Neural crest cell (in vitro differentiated cells): ENCODE data around the gene ZNF423. TPM values are rescaled to one million over a fixed set of nuclear protein-coding genes. Genes with fewer than 3 reads are reported as not detected.

ENCODE experiments used
- DNase-seq: peaks from one replicate; pipeline ENCODE4 v3.0.0; 2021; ENCODE audit warnings: low read depth, mixed read lengths, low spot score
- H3K27ac Mint-ChIP-seq: one replicate; pipeline ENCODE4 v1.8.0; 2021; ENCODE audit warnings: mild to moderate bottlenecking, mixed read lengths; ENCODE audit not compliant: unreplicated experiment
- H3K27me3 Mint-ChIP-seq: 2 replicates; pipeline ENCODE4 v1.8.0; 2021; ENCODE audit warnings: low read depth, mild to moderate bottlenecking, mixed read lengths
- H3K36me3 Mint-ChIP-seq: 2 replicates; pipeline ENCODE4 v1.8.0; 2021; ENCODE audit warnings: low read depth, mild to moderate bottlenecking, mixed read lengths
- H3K4me1 Mint-ChIP-seq: 2 replicates; pipeline ENCODE4 v1.8.0; 2021; ENCODE audit warnings: mixed read lengths
- H3K4me3 Mint-ChIP-seq: one replicate; pipeline ENCODE4 v1.8.0; 2021; ENCODE audit warnings: mild to moderate bottlenecking, mixed read lengths
- H3K9me3 Mint-ChIP-seq: 2 replicates; pipeline ENCODE4 v1.8.0; 2021; ENCODE audit warnings: mixed read lengths
- CTCF ChIP-seq: fragments of 200-600 bp; sonication (generic); conservative IDR thresholded peaks from 2 replicates; pipeline ENCODE4 v1.5.0; 2021; ENCODE audit warnings: antibody characterized with exemption, mild to moderate bottlenecking
- total RNA-seq: library from RNA; stranded (reverse); gene quantifications from 2 replicates; pipeline ENCODE4 v1.2.1, GENCODE V29; 2021

ZNF423 gene
- total RNA-seq, 1 donor from 2014 or later = 55.4 TPM

- Mint-ChIP-seq H3K27ac (no peak overlapping the region), H3K9me3 (no peaks in the 10 kb centered on the region), H3K36me3 (no peaks in the 10 kb centered on the region), H3K27me3 (no peaks in the 10 kb centered on the region), H3K4me3 (no peak overlapping the region), H3K4me1 (peaks cover 16% of the 10 kb centered on the region)
- DNase-seq = no peak
- TF ChIP-seq CTCF = no peak
Measured at GRCh38 chr16:49554681-49555080, 301.2 kb downstream of the ZNF423 start.

- H3K4me1 Mint-ChIP-seq = peaks cover 30% of the 10 kb centered on the region
- no peaks in the 10 kb centered on the region for H3K9me3 Mint-ChIP-seq
- DNase-seq = no peak
- H3K4me3 Mint-ChIP-seq = no peak overlapping the region
- no peaks in the 10 kb centered on the region for H3K27me3 Mint-ChIP-seq
- no peak overlapping the region for H3K27ac Mint-ChIP-seq
- no peak for TF ChIP-seq CTCF
- H3K36me3 Mint-ChIP-seq = no peaks in the 10 kb centered on the region
Measured at GRCh38 chr16:49552313-49552928, 303.5 kb downstream of the ZNF423 start.

- H3K4me3 Mint-ChIP-seq = no peak overlapping the region
- TF ChIP-seq CTCF = no peak
- H3K27ac Mint-ChIP-seq = peak overlapping the region; percentile 22
- no peaks in the 10 kb centered on the region for H3K27me3 Mint-ChIP-seq
- H3K9me3 Mint-ChIP-seq = no peaks in the 10 kb centered on the region
- no peaks in the 10 kb centered on the region for H3K36me3 Mint-ChIP-seq
- H3K4me1 Mint-ChIP-seq = peaks cover 48% of the 10 kb centered on the region
- DNase-seq = no peak
Measured at GRCh38 chr16:49550666-49551065, 305.2 kb downstream of the ZNF423 start.

GRCh38 chr16:49550140-49550539, 305.8 kb downstream of the ZNF423 start:
- H3K36me3 Mint-ChIP-seq = no peaks in the 10 kb centered on the region
- H3K9me3 Mint-ChIP-seq = no peaks in the 10 kb centered on the region
- H3K4me1 Mint-ChIP-seq = peaks cover 49% of the 10 kb centered on the region
- DNase-seq = no peak
- H3K27me3 Mint-ChIP-seq = no peaks in the 10 kb centered on the region
- H3K27ac Mint-ChIP-seq = peak overlapping the region; percentile 22
- H3K4me3 Mint-ChIP-seq = no peak overlapping the region
- no peak for TF ChIP-seq CTCF

GRCh38 chr16:49548325-49548970, 307.5 kb downstream of the ZNF423 start:
- no peaks in the 10 kb centered on the region for H3K36me3 Mint-ChIP-seq
- H3K4me1 Mint-ChIP-seq = peaks cover 49% of the 10 kb centered on the region
- H3K9me3 Mint-ChIP-seq = no peaks in the 10 kb centered on the region
- TF ChIP-seq CTCF = no peak
- no peak overlapping the region for H3K27ac Mint-ChIP-seq
- no peaks in the 10 kb centered on the region for H3K27me3 Mint-ChIP-seq
- no peak for DNase-seq
- H3K4me3 Mint-ChIP-seq = no peak overlapping the region
